GM21723 (cell line): Measurements from ENCODE around the gene KCNIP2.
"Not testable (repeated sequence)": the region's sequence is repeated elsewhere in the genome, so short reads cannot be mapped to it uniquely, and the experiment has no call there.

Experiments used
- ATAC-seq: cut with Tn5 transposase; IDR thresholded peaks from one replicate; pipeline ENCODE4 v1.9.1; 2021; ENCODE audit warnings: mild to moderate bottlenecking, moderate library complexity; ENCODE audit not compliant: unreplicated experiment

The KCNIP2 gene

DNA sequence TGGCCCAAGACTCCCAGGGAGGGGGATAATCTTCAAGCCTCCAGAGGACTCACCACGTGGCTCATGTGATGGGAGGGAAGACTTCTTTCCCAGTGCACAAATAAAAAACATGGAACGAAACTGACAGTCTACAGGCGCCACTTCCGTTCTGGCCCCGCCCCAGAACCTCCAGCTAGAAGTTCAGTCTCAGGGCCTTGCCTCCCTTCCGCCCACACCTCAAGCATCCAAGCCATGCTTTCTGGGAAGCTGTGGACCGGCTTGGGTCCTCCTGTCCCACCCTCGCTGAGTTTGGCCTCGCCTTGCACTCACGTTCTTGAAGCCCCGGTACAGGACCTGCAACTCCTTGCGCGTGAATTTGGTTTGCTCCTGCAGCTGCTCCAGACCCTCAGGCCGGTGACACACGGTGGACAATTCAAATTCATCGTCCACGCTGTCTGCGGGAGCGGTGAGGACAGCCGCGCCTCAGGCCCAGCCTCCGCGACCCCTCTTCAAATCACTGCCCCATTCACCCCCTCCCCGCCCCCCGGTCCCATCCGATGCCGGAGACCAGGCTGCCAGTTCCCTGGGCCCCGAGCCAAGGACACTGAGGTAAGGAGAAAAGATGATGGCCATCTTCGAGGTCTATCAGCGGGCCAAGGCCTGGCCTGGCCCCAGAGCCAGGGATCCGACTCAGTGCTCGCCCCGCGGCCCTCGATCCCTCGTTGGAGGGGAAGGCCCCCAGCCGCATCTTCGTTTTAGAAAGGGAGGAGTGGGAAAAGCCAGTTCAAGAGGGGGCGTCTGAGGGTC lies 14.6 kb downstream of the KCNIP2 start:
- ATAC-seq, result no peak

DNA sequence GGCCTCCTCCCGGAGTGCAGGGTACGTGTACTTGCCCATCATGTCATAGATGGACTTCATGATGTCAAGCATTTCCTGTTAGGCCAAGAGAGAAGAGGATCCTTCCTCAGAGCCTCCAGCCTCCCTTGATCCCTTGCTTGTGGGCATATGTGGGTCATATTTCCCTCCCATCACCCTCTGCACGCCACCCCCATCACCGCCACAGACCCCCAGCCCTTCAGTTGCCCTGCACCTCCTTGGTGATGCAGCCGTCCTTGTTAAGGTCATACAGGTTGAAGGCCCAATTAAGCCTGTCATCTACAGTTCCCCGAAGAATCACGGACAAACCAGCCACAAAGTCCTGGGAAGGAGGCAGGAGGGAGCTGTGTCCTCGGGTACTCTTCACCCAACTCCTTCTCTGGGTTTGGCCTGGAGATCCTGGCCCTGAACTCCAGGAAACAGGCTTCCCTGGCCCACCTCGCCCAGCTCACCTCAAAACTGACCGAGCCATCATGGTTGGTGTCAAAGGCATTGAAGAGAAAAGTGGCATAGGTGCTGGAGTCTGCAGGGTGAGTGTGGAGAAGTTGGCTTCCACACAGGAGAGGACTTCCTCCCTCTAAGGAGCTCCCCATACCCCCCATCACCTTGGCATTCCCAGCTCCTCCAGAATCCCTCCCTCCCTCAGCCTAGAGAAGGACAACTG lies 15.5 kb downstream of the KCNIP2 start:
- ATAC-seq, result no peak

GRCh38 chr10:101826852-101827434 lies 16.7 kb downstream of the KCNIP2 start:
- no peak for ATAC-seq

GRCh38 chr10:101824736-101825135 lies 18.9 kb downstream of the KCNIP2 start:
- ATAC-seq, result no peak

DNA sequence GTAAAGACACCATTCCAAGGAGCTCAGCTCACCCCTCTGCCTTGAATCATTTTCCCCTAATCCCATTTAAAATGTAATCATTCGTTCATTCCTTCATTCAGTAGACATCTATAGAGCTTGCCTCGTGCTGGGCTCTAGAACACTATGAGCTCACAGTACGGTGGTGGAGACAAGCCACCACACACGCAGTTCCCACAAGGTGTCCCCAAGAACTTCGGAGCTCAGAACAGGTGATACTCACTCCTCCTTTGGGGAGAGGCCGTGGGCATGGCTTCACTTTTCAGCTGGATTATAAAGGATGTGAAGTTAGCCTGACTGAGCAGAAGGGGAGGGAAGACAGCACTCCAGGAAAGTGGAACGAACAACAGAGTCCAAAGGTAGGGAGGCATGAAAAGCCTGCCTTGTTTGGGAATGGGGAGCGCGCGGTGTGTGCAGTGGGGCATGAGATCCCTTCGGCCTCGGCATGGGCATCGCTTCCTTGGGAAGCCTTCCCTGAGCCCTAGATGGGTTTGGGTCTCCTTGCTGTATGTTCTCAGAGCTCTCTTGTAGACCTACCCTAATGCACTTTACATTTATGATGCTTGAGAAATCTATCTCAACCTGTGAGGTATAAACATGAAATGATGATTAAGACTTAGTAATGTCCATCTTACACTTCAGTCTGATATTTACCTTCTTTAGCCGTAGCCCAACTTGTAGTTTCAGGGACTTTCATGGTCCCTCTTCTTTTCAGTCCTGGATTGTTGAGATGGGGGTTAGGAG lies 24.5 kb downstream of the KCNIP2 start:
- ATAC-seq, result peak; percentile 25

GRCh38 chr10:101818119-101818871 lies 25.3 kb downstream of the KCNIP2 start, which contains the start of gene OGA:
OGA (minus strand) TSS chr10:101818444; CDS start chr10:101818022, 422 bp downstream.
- peak; percentile 84 for ATAC-seq

DNA sequence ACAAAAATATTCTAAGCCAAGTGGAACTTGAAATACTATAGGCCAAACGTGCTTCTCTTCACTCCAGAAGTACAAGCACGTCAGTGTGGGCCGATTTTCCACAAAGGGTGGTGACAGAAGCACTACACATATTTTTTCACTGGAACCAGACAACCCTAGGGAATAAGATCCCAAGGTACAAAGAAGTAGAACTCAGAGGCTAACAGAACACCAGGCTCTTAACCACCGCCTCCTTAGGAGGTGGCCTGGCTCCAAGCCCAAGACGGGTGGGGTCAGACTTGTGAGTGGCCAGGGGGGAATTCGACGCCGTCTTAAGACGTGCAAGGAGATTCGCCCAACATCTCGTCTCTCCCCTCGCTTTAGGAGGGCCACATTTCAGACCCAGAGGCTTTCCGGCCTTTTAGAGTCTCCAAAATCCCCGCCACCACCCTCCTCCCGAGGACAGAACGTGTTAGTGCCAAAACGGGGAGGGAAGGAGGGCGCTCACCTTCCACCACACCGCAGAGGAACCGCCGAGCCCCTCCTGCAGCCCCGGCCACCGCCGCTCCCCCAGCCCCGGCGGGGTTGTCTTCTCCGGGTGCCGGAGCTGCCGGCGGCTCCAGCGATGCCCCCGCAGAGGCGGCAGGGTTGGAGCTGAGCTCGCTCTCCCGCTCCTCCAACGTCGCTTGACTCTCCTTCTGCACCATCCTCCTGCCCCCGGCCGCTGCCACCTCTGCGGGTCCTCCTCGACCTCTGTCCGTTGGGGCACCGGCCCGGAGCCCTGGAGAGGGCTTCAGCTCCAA lies 26.1 kb downstream of the KCNIP2 start:
- peak; percentile 15 for ATAC-seq

- ATAC-seq, result no peak
Measured at GRCh38 chr10:101816913-101817336, 26.7 kb downstream of the KCNIP2 start.

DNA sequence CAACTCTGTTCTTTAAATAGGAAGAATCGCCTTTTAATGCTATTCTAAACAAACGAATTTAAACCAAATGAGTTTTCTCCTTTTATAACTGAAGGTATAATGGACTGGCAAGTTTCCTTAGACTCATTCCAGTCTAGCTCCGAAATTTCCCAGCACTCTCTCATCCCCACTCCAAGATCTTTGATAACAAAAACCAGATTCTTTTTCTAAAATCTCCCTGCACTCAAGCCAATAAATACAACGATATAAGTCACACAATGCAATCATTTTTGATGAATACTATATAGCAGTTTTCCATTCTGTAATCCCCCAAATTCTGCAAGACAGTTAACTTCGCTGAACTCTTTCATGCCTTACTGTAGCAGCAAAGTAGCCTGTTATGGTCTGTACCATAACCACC lies 27.2 kb downstream of the KCNIP2 start:
- no peak for ATAC-seq

DNA sequence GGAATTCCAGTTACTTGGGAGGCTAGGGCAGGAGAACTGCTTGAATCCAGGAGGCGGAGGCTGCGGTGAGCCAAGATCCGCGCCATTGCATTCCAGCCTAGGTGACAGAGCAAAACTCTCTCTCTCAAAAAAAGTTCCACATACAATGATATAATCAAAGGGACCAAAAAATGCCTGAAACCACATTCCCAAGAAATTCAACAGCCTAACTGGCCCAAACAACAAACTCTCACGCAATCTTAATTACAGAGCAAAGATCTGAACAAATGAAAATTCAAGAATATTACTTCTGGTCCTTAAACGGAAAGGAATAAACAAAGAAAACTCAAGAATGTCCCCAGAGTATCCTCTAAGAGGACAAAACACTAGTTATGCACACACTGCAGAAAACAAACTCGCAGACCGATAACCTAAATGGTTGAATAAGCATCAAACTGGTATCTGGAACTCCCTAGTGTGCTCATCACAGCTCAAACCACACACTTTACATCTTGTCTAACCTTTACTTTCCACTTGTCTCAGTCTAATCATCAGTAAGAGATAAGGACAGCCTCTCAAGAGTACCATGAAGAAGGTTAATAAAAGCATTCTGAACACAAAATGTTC lies 29.0 kb downstream of the KCNIP2 start:
- peak; percentile 22 for ATAC-seq

GRCh38 chr10:101812606-101813005 lies 31.0 kb downstream of the KCNIP2 start:
- ATAC-seq, result no peak

GRCh38 chr10:101807158-101807557 lies 36.4 kb downstream of the KCNIP2 start:
- no peak for ATAC-seq

- ATAC-seq, result no peak
Measured at GRCh38 chr10:101803511-101803910, 40.1 kb downstream of the KCNIP2 start.

- no peak for ATAC-seq
Measured at GRCh38 chr10:101797403-101798059, 46.1 kb downstream of the KCNIP2 start.

DNA sequence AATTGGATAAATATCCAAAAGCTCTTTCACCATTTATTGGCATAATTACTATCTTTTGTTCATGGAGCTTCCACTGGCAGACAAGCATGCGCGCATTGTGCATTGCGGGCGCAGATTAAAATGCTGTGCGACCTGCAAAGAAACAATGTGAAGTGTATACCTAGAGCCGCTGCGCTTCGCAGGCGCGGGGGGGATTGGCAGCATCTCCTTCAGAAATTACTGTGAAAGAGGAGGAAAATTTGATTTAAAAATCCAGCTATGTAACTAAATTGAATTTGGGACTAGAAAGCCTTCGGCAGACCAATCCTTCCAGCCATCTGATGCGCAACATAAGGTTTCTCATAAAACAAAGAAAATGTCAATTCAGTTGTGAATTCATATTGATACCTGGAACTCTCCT lies 50.1 kb downstream of the KCNIP2 start:
- ATAC-seq, result no peak

DNA sequence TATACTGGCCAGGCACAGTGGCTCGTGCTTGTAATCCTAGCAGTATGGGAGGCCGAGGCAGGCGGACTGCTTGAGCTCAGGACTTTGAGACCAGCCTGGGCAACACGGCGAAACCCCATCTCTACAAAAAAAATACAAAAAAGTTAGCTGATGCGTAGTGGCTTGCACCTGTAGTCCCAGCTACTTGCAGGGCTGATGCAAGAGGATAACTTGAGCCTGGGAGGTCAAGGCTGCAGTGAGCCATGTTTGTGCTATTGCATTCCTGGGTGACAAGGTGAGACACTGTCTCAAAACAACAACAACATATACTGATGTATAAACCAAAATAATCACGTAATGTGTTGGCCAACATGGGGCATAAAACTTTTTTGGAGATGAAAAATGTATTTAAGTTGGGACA lies 53.9 kb downstream of the KCNIP2 start:
- no peak for ATAC-seq

DNA sequence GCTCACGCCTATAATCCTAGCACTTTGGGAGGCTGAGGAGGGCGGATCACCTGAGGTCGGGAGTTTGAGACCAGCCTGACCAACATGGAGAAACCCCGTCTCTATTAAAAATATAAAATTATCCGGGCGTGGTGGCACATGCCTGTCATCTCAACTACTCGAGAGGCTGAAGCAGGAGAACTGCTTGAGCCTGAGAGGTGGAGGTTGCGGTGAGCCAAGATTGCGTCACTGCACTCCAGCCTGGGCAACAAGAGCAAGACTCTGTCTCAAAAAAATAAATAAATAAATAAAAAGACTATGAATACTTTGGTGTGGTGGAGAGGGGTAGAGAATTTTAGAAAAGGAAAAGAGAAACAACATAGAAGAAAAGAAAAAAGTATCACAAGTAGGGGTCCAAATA lies 54.4 kb downstream of the KCNIP2 start:
- ATAC-seq, result not testable (repeated sequence)

GRCh38 chr10:101785801-101786200 lies 57.8 kb downstream of the KCNIP2 start:
- no peak for ATAC-seq

GRCh38 chr10:101784558-101784957 lies 59.0 kb downstream of the KCNIP2 start:
- ATAC-seq, result no peak
